NCI-H1436 (cell line): Measurements from ENCODE around the gene PTCD1.
A peak's percentile ranks its signal among the peaks of the same experiment; 100 is the strongest.
"Not testable (repeated sequence)": the region's sequence is repeated elsewhere in the genome, so short reads cannot be mapped to it uniquely, and the experiment has no call there.

Experiments used
- DNase-seq: peaks from one replicate; lab custom pipeline; 2025; lab: John Stamatoyannopoulos, UW

PTCD1 gene

DNA sequence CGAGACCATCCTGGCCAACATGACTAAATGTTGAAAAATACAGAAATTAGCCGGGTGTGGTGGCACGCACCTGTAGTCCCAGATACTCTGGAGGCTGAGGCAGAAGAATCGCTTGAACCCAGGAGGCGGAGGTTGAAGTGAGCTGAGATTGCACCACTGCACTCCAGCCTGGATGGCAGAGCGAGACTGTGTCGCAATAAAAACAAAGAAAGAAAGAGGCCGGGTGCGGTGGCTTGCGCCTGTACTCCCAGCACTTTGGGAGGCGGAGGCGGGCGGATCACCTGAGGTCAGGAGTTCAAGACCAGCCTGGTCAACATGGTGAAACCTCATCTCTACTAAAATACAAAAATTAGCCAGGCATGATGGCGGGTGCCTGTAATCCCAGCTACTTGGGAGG, 51.4 kb downstream of the PTCD1 start:
- not testable (repeated sequence) for DNase-seq

DNA sequence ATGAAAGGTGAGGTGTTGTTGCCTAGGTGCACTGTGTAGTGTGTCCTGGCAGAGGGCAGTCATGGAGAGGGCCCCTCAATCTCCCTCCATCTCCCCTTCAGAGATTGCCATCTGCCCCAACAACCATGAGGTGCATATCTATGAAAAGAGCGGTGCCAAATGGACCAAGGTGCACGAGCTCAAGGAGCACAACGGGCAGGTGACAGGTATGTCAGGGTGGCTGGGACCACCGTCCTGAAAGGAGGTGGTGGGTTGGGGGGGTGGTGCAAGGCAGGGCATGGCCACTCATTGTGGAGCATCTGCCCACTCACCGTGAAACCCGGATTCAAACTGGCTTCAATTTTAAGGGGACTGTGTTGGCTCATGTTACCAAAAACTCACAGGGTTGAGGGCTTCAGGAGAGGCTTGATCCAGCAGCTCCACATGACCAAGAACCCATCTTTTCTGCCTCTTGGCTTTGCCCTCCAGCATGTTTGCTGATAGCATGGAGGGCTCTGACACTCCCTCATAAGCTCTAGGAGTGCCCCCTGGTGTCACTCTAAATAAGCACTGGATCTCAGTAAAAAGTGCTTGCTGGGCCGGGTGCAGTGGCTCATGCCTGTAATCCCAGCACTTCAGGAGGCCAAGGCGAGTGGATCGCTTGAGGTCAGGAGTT, 51.9 kb downstream of the PTCD1 start:
- DNase-seq, result no peak

DNA sequence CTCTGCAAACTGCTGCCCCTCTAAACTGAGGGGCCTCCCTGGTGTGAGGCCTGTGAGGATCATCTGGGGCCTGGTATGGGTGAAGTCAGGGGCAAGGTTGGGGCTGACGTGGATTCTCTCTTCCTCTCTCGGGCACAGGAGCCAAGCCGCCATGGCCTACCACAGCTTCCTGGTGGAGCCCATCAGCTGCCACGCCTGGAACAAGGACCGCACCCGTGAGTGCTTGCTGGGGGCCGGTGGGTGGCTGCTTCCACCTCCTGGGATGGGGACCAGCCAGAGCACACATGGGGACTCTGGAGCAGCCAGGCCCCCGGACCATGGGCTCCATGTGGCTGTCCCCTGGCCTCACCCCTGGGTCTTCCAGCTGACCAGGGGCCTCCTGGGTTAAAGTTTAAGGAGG, 53.0 kb downstream of the PTCD1 start:
- no peak for DNase-seq

DNA sequence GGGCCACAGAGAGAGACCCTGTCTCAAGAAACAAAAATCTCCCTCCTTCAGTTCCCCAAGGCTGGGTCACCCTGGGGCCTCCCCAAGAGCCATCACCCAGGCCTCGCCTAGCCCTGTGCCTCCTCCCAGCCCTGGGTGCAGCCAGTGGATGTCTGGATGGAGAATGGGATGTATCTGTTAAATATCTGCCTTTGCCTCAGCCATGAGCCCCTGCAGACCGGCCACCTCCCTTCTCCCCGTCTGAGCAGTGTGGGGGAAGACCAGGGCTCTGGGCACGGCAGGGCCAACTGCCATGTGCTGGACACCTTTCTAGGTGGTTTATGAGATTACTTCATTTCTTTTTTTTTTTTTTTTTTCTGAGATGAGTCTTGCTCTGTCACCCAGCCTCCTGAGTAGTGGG, 54.1 kb downstream of the PTCD1 start:
- no peak for DNase-seq

DNA sequence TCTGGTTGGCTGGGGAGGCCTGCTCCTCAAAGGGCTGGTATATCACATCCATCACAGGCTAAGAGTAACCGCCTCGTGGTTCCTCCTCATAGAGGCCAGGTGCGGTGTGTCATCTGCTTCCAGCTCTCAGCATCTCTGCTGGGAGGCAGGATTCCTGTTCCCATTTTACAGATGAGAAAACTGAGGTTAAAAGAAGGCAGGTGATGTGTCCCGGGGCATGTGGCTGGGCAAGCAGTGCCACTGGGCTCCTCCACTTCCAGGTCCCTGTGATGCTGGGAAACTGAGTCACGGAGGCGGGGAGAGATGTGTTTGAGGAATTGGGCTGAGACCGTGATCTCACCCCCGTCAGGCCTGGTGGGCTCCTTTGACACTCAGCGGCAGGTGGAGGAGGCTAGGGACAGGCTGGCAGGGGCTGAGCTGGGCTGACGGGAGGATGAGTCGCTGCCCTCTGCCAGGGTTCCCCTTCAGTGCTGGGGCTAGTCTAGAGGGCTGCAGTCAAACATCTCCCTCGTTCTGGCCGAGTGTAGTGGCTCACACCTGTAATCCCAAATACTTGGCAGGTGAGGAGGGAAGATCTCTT, 54.7 kb downstream of the PTCD1 start:
- DNase-seq, result no peak

DNA sequence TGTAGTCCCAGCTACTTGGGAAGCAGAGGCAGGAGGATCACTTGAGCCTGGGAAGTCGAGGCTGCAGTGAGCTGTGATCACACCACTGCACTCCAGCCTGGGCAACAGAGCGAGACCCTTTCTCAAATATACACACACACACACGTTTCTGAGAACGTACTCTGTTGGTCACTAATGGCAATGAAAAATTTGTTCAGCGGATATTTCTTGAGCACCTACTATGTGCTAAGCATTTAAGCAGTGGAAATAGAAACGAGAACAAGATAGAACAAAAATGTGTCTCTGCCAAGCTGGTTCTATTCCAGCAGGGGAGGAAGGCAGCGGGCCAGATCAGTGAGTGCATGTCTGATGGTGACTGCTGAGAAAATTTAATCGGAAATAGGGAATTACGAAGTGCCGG, 55.4 kb downstream of the PTCD1 start:
- no peak for DNase-seq

DNA sequence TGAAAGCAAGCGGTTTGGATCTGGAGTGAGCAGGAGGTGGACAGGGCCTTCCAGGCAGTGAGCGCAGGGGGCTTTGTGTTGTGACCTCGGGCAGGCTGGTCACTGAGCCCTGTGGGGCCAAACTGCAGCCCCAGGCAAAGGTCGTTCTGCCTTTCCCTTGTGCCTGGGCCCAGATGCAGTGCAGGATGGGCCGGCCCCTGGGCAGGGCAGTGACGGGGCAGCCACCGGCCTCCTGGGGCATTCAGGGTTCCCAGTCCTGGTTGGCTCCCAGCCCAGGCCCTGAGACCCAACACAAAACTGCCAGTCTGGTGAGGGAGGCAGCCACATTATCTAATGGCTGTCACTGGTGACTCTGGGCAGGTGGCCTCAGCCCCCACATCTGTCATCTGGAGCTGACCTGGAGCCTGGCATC, 56.9 kb downstream of the PTCD1 start:
- DNase-seq, result no peak

DNA sequence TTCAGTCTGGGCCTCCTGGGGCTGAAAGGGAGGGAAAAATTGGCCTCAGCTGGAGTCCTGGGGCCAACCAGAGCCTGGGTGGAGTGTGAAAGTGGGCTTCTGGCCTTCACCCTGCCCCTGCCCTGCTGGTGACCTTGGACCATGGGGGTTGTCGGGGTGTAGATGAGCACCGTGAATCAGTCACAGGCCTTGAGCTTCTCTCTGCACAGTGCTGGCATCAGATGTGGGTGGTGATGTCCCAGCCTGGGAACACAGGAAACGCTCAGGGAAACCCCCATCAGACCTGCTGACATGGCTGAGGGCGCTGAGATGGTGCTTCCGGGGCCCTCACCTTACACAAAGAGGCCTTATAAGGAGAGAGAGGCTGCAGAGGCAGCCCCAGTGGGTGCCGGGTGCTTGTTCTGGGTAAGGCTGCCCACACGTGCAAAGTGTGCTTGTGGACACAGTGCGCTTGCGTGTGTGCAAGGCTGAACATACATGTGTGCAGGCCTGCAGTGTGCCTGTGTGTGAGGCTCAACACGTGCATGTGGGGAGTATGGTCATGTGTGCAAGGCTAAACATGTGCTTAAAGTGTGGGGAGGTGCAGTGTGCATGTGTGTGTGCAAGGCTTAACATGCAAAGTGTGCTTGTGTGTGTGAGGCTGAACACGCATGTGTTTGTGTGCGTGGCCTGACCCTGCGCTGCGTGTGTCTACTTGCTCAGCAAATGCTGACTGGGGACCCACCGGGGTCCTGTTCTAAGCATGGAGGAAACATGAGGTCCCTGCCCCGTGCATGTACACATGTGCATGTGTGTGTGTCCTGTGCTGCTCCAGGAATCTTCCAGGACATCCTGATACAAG, 57.6 kb downstream of the PTCD1 start:
- no peak for DNase-seq

DNA sequence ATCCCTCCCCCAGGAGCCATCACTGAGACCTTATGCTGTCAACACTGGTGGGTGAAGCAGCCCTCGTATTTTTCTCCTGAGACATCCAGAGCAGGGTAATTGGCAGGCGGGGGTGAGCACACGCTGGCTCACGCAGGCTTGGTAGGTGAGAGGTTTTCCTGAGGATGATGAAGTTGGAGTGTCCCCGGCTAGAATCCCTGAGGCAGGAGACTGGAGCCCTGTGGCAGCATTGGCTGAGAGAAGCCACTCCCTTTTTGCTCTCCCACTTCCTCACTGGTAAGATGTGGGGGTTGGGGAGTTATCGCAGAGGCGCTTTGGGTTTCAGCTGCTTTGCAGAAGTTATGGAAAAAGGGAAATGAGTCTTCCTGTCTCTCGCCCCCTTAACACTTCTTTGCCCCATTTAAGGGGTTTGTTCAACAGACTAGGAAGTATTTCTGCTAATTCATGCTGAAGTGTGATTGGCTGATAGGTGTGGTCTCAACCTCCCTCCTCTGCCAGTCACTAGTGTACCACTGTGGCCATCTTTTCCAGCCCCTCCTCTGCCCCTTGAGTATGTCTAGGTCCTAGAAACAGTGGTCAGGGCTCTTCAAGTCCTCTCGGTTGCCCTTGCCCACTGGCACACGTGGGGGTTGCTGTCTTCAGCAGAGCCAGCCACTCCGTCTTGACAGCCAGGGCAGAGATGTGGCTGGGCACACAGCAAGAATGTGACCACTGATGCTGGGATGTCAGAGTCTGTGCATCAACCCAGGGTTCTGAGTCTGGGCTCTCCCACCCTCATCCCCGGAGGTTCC, 58.4 kb downstream of the PTCD1 start:
- DNase-seq, result no peak

DNA sequence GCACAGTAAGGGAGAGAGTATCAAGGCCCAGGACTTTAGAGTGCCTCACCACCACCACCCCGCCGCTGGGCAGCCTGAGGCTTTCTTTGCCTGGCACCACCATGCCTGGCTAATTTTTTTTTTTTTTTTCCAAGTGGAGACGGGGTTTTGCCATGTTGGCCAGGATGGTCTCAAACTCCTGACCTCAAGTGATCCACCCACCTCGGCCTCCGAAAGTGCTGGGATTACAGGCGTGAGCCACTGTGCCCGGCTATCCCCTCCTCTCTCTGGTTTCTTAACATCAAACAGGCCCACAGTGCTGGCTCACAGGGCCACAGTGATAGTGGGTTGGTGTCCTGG, 58.9 kb downstream of the PTCD1 start:
- not testable (repeated sequence) for DNase-seq

DNA sequence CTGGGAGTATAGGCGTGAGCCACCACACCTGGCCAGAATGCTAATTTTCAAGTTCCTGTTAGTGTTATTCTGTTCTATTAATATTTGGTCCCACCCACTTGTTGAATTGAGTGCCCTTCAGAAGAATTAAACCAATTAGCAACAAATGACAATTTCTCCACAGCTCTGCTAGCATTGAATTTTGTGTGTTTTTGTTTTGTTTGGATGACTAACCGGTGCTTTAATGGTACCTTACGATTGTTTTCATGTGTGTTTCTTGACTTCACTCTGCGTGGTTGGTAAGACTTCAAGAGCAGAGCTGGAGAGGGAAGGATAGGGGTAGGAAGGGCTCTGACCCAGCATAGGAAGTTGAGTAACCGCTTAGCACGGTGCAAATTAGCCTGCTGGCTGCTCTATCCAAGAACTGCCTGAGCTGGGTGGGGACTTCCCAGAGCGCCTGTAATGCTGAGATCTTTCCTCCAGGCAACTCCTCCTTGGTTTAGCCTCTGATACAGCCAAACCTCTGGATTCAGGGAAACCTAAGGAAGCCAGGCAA, 59.5 kb downstream of the PTCD1 start:
- no peak for DNase-seq

DNA sequence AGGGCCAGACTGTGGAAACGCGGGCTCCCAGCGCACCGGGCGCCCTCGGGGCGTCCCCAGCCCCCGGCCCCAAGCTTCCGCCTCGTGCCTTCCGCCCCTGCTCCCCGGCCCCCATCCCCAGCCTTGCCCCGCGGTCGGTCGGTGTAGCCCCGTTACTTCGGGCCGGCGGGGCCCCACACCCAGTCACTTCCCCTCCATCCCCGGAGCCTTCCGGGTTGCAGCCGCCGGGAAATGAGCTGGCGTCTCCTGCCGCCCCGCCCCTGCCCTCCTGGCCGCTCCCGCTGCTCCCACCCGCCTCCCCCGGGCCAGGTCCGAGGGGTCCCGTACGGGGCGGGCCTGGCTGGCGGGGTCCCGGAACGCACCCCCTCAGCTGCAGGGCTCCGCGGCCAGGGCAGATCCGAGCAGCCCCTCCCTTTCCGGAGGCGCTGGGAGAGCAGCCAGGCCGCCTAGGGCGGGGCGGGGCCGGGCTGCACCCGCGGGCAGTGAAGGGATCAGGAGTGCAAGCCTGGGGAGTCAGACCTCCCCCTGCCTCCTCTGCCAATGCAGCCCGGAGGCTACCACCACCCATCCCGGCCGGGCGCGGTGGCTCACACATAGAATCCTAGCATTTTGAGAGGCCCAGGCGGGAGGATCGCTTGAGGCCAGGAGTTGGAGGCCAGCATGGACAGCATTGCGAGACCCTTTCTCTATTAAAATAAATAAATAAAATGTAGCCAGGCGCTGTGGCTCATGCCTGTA, 63.4 kb downstream of the PTCD1 start:
- DNase-seq, result peak; percentile 30

DNA sequence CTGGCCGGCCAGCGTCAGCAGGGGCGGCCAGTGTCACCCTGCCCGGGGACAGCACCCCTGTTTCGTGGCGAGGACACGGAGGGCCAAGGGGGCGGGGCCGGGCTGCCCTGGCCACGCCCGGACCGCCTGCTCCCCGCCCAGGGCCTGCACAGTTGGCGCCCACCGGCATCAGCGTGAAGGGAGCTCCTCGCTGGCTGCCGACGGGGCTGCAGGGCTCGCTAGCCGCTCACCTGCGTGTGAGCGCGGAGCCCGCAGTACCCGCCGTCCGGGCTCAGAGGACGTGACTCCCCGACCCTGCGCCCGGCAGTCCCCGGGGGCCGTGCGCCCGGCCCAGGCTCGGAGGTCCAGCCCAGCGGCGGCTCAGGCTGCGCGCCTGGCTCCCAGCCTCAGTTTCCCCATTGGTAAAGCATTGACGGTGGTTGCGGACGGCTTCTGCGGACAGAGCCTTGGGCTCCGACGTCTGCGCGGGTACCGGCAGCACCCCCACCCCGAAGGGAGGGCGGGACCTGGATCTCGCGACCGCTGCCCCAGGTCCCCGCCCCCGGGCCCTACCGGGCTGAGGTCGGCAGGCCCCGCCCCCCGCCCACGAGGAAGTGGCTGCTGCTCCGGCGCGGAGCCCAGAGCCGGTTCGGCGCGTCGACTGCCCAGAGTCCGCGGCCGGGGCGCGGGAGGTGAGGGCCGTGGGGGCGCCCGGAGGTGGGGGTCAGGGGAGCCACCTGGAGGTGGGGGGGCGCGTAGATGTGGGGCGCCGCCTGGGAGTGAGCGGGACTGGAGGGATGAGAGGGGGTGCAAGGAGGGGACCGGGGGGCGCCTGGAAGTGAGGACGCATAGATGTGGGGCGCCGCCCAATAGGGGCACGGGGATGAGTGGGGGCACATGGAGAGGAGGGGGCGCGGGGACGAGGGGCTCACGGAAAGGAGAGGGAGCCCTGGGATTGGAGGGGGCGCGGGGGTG, 64.2 kb downstream of the PTCD1 start, which contains the start of gene ARPC1B:
TSS of gene ARPC1B (plus strand) at position 620 of the 954 bp plus-strand sequence. CDS start 10,985 bp downstream, outside the sequence.
- DNase-seq, result peak; percentile 67

DNA sequence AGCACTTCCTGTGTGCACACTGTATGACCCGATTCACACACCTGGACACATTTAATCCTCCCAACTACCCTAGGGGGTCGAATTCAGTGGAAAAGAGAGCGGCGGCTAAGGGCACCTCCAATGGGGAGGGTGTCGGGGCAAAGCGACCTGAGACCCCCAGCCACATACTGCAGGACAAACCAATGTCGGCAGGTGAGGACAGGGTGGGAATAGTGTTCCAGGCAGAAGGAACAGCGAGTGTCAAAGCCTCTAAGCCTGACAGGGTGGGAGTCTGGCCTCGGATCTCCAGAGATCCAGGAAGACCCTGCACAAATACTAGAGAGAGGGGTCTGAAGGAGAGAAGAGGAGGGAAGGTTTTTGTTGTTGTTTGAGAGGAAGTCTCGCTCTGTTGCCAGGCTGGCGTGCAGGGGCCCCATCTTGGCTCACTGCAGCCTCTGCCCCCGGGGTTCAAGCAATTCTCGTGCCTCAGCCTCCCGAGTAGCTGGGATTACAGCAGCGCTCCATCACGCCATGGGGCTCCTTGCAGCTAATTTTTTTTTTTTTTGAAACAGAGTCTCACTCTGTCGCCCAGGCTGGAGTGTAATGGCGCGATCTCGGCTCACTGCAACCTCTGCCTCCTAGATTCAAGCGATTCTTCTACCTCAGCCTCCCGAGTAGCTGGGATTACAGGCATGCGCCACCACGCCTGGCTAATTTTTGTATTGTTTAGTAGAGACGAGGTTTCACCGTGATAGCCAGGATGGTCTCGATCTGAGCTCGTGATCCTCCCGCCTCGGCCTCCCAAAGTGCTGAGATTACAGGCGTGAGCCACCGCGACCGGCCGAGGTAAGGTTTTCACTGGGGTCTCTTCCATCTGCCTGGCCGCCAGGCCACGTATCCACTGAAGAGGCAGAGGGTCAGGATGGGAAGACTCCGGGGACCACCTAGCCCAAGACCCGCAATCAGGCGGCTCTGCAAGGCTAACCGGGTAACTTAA, 65.2 kb downstream of the PTCD1 start:
- DNase-seq, result no peak

DNA sequence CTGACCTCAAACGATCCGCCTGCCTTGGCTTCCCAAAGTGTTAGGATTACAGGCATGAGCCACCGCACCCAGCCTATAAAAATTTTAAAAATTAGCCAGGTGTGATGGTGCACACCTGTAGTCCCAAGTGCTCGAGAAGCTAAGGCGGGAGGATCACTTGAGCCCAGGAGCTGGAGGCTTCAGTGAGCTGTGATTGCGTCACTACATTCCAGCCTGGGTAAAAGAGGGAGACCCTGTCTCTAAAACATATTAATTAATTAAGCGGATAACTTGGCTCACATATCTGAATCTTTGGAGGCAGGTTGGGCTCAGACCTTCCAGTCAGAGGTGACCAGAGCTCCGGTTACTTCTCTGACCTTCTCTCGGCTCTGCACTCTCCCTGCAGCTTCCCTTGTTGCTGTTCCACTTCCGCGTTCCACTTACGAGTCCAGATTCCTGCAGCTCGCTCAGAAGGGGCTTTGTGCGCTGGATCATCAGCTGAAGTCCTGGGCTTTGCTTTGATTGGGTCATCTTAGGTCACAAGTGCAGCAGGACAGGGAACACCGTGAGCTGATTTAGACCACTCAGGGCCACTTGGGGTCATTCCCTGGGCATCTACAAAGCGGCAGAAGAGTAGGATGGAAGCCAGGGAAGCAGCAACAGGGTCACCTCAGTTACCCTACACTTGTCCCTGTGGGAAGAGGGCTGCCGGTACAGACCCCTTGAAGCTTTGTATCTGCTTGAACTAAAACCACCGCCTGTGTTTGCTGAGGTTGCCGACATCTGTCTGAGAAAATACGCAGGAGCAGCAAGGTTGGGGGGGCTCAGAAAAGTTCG, 66.1 kb downstream of the PTCD1 start:
- no peak for DNase-seq

DNA sequence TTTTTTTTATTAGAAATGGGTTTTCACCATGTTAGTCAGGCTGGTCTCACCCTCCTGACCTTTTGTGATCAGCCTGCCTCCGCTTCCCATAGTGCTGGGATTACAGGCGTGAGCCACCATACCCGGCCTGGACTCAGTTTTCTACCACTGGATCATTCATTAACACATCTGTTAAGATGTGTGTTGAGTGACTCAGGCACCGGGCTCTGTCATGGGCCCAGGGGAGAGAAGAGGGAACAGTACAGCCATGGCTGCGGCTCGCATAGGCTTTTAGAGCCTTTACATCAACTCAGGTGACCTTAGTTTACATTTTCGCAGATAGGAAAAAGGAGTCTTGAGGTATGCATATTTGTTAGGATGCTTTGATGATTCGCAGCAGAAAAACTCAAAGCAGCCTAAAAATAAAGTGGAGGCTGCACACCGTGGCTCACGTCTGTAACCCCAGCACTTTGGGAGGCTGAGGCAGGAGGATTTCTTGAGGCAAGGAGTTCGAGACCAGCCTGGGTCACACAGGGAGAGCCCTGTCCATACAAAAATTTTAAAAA, 67.2 kb downstream of the PTCD1 start:
- DNase-seq, result no peak

DNA sequence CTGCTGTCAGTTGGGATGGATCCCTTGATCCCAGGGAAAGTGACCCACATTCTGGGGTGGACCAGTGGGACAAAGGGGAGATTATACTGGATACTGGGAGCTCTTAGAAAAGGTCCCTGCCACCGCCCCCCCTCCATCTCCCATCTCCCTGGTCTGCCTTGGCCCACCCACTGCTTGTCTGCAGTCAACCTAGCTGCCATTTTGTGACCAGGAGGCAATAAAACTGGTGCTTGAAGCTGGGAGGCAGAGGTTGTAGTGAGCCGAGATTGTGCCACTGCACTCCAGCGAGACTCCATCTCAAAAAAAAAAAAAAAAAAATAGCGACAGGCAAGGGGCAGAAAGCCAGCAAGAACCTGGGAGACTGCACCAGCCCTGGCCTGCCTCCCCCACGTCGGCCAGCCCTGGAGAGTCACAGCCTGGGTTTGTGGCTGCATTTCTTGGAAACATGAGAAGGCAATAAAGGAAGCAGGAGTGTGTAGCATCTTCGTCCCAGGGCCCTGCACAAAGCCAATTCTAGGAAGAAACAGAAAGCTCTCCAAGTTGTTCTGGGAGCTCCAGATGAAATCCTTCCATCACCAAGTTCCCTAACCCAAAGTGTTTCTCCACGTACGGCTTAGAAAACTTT, 68.7 kb downstream of the PTCD1 start:
- DNase-seq, result no peak
